Transverse colon (tissue), 4 donors: Measurements from ENCODE around the gene KCTD17. TPM values are rescaled to one million over a fixed set of nuclear protein-coding genes. Genes with fewer than 3 reads are reported as not detected.

Experiments used
- DNase-seq: peaks from one replicate; pipeline ENCODE4 v3.0.0-alpha.2; 2019
- H3K27ac ChIP-seq, 4 donors: fragments of 200-600 bp; sonication (generic); 2 replicates each; pipeline ENCODE4 v1.5.1; 2016 to 2018; ENCODE audit warnings: inconsistent platforms in 4 of 4
- H3K27me3 ChIP-seq: fragments of 200-600 bp; sonication (generic); 2 replicates; pipeline ENCODE4 v1.5.1; 2017; ENCODE audit warnings: inconsistent platforms
- H3K36me3 ChIP-seq, 4 donors: fragments of 200-600 bp; sonication (generic); 2 replicates each; pipeline ENCODE4 v1.5.1; 2017 to 2019; ENCODE audit warnings: inconsistent platforms in 4 of 4
- H3K4me1 ChIP-seq, 4 donors: fragments of 200-600 bp; sonication (generic); 2 replicates each; pipeline ENCODE4 v1.5.1; 2017 to 2020; ENCODE audit warnings: inconsistent platforms in 4 of 4
- H3K4me3 ChIP-seq, 4 donors: fragments of 200-600 bp; sonication (generic); 1 replicate in 1 of 4; 2 replicates in 3 of 4; pipeline versions ENCODE4 v1.5.1 to v1.6.1; 2017 to 2019; ENCODE audit warnings: inconsistent platforms in 4 of 4
- H3K9me3 ChIP-seq, 2 donors: fragments of 200-600 bp; sonication (generic); 2 replicates each; pipeline ENCODE4 v1.5.1; 2017 to 2019; ENCODE audit warnings: inconsistent platforms in 2 of 2
- EP300 ChIP-seq: sonication (generic); formaldehyde crosslinking; IDR thresholded peaks from one replicate; pipeline ENCODE4 v1.6.1; 2017; ENCODE audit warnings: antibody characterized with exemption, low read depth
- POLR2A ChIP-seq: fragments of 450-650 bp; IDR thresholded peaks from one replicate; pipeline ENCODE4 v1.6.1; 2016; ENCODE audit warnings: antibody characterized with exemption, mild to moderate bottlenecking, moderate library complexity
- POLR2AphosphoS5 ChIP-seq, 3 donors: sonication (generic); formaldehyde crosslinking; IDR thresholded peaks; one replicate each; pipeline ENCODE4 v1.6.1; 2016; ENCODE audit warnings: antibody characterized with exemption in 3 of 3
- WGBS, 2 donors: methylation state at CpG; one replicate each; pipeline ENCODE4 v1.1.5; 2018; ENCODE audit warnings: low coverage in 1 of 2; 5-methylcytosine and 5-hydroxymethylcytosine counted together
- in situ Hi-C, 4 donors: fragments of 200-750 bp; cut with MboI; loops; one replicate each; pipeline versions ENCODE4 v1.15.0 to v1.15.1; 2017; ENCODE audit warnings: low sequenced_read_pairs in 3 of 4, low pct_ligation_motif_present in 1 of 4, low pct_unique_long_range_greater_than_20kb in 1 of 4
- intact Hi-C: fragments of 100-400 bp; cut with DNase I; formaldehyde crosslinking; loops from one replicate; pipeline ENCODE4 v1.15.1; 2023; ENCODE audit warnings: low total_unique reads
- total RNA-seq, 4 donors: library from RNA; depleted of rRNA; stranded (reverse); fragments of >200 nt; gene quantifications; one replicate each; pipeline ENCODE4 v1.1.0, GENCODE V29; 2016
- TF ChIP-seq, protein P1 (sequence below), 5 experiments: fragments of 200-600 bp in 3 of 5; fragments of 450-650 bp in 2 of 5; sonication (generic) in 3 of 5; IDR thresholded peaks; 1 replicate in 2 of 5; 2 replicates in 3 of 5; pipeline ENCODE4 v1.5.1; 2016 to 2017; ENCODE audit warnings: antibody characterized with exemption in 5 of 5, inconsistent platforms in 3 of 5, mild to moderate bottlenecking in 2 of 5, moderate library complexity in 1 of 5

Gene KCTD17
- total RNA-seq, 4 donors from 2014 or later: 11.2 to 61.3 (median 35.1) TPM

DNA sequence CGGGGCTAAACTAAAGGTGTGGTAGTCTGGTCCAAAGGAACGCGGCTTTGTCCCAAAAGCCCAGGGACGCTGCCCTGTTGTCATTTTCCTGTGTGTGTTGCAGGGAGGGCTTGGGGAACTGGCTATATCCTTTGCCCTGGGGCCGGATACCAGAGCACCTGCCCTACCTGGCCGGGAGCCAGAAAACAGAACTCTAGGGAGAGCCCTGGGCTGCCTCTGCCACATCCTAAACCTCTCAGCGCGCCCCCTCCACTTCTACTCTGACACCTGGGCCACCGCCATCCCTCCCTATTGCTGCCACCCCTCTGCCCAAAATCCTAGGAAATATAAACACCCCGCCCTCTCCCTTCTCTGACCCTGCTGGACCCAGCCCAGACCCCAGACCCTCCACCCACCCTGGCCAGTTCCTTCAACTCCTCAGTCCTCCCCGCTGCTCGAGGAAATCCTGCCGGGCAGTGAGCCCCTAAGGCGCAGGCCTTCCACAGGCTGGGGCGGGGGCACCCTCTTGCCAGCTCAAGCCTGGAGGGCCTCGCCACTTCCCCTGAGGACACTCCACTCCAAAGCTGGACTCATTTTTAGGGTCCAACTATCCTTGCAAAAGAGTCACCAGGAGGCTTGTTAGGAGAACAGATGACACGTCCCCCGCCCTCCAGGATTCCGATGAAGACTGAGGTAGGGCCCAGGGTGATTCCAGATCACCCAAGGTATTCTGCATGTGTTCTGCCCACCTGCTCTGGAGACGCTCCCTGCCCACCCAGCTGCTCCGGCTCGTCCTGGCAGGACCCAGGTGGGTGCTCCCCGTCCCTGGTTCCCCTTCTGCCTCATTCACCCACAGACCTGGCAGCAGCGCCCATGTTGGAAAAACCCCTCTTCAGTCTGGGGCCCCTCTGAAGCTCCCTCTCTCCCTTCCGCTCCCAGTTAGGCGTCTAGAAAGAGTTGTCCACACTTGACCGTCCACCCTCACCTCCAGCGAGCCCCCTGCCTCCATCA lies 12.2 kb downstream of the KCTD17 start:
- peaks cover 12% of the 10 kb centered on the region for H3K27me3 ChIP-seq
- 79 to 80% methylated on average over 2 to 28 of the region's 28 CpGs for WGBS, 2 donors
- H3K4me1 ChIP-seq: peaks cover 0 to 10% (median under 1%) of the 10 kb centered on the region in 4 donors
- intact Hi-C loops (no loop called here), in situ Hi-C loops (no loop called here)
- H3K36me3 ChIP-seq: peaks cover 0 to 6% (median 0%) of the 10 kb centered on the region in 4 donors
- no peak overlapping the region for H3K27ac ChIP-seq
- no peak for TF ChIP-seq POLR2A
- no peak for TF ChIP-seq POLR2AphosphoS5 (IDR thresholded peaks at IDR 0.05)
- TF ChIP-seq EP300: no peak
- TF ChIP-seq, protein P1, sequence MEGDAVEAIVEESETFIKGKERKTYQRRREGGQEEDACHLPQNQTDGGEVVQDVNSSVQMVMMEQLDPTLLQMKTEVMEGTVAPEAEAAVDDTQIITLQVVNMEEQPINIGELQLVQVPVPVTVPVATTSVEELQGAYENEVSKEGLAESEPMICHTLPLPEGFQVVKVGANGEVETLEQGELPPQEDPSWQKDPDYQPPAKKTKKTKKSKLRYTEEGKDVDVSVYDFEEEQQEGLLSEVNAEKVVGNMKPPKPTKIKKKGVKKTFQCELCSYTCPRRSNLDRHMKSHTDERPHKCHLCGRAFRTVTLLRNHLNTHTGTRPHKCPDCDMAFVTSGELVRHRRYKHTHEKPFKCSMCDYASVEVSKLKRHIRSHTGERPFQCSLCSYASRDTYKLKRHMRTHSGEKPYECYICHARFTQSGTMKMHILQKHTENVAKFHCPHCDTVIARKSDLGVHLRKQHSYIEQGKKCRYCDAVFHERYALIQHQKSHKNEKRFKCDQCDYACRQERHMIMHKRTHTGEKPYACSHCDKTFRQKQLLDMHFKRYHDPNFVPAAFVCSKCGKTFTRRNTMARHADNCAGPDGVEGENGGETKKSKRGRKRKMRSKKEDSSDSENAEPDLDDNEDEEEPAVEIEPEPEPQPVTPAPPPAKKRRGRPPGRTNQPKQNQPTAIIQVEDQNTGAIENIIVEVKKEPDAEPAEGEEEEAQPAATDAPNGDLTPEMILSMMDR (IDR thresholded peaks at IDR 0.05): no peak
- H3K9me3 ChIP-seq: no peaks in the 10 kb centered on the region
- DNase-seq: peak; percentile 62
- H3K4me3 ChIP-seq: no peak overlapping the region

DNA sequence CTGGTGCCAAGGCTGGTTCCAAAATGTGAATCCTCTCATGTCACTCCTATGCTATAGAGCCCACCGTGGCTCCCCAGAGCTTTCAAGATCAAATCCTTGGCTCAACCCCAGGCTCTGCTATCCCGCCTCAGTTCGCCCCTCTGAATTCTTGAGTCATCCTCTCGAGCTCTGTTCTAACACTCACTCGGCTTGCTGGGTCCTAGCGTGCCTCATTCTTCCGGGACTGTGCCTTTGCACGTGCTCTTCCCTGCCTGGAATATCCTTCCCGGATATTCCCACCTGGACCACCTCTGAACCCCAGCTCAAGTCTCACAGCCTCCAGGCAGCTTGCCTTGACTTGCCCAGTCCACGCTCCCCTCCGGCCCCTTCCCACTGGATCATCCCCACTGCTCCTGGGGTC lies 13.0 kb downstream of the KCTD17 start:
- H3K9me3 ChIP-seq: no peaks in the 10 kb centered on the region
- no peak overlapping the region for H3K4me3 ChIP-seq
- H3K4me1 ChIP-seq: peaks cover 0 to 14% (median 2%) of the 10 kb centered on the region in 4 donors
- H3K27ac ChIP-seq: no peak overlapping the region
- peaks cover 21% of the 10 kb centered on the region for H3K27me3 ChIP-seq
- in situ Hi-C loops (no loop called here), intact Hi-C loops (no loop called here)
- peaks cover 0 to 5% (median 0%) of the 10 kb centered on the region in 4 donors for H3K36me3 ChIP-seq
- 85 to 91% methylated on average over 9 to 11 of the region's 11 CpGs for WGBS, 2 donors
- DNase-seq: no peak
- TF ChIP-seq POLR2AphosphoS5 (IDR thresholded peaks at IDR 0.05): no peak

DNA sequence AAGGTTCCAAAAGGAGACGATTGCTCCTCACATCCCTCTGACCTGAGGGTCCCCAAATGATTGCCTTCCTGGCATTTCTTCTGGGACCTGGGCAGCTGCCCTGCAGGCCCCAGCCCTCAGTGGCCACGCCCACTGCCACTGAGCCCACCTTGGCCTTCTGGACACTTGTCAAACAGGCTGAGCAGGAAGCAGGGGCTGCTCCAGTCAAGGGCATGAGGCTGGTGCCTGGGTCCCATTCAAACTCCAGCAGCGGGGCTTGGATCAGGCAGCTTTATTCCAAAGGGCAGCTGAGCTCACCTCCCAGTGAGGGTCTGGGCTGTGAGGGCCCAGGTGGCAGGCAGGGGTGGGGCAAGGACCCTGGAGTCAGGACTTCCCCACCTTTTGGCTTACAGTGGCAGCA lies 13.6 kb downstream of the KCTD17 start:
- H3K9me3 ChIP-seq: no peaks in the 10 kb centered on the region
- 57% methylated on average over 2 of the region's 3 CpGs; no CpG with 5 or more reads in 1 of the 2 donors for WGBS, 2 donors
- no peak overlapping the region for H3K4me3 ChIP-seq
- peaks cover 27% of the 10 kb centered on the region for H3K27me3 ChIP-seq
- no peak overlapping the region for H3K27ac ChIP-seq
- no peak for DNase-seq
- in situ Hi-C loops (no loop called here), intact Hi-C loops (no loop called here)
- H3K36me3 ChIP-seq: no peaks in the 10 kb centered on the region
- no peak for TF ChIP-seq POLR2A
- peaks cover 0 to 14% (median 2%) of the 10 kb centered on the region in 4 donors for H3K4me1 ChIP-seq

DNA sequence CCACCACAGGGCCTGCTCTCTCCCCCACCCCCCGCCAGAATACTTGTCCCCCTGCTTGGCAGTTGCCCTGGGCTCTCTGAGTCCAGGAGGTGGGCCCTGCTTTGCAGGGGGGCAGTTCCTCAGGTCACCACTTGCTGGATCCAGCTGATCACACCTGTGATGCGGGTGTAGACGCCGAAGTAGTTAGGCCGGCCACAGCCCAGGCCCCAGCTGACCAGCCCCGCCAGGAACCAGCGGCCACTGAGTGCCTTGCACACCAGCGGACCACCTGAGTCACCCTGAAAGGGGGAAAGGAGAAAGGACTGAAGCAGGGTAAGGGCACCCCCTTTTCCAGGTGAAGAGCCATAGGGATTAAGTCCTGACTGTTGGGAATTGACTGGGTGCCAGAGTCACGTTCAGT lies 14.4 kb downstream of the KCTD17 start:
- H3K4me3 ChIP-seq: no peak overlapping the region
- H3K36me3 ChIP-seq: no peaks in the 10 kb centered on the region
- H3K9me3 ChIP-seq: no peaks in the 10 kb centered on the region
- no peak overlapping the region for H3K27ac ChIP-seq
- 87% methylated on average over 8 of the region's 9 CpGs; no CpG with 5 or more reads in 1 of the 2 donors for WGBS, 2 donors
- peaks cover 35% of the 10 kb centered on the region for H3K27me3 ChIP-seq
- TF ChIP-seq EP300: no peak
- TF ChIP-seq POLR2A: no peak
- TF ChIP-seq, protein P1 (IDR thresholded peaks at IDR 0.05): no peak
- TF ChIP-seq POLR2AphosphoS5 (IDR thresholded peaks at IDR 0.05): no peak
- H3K4me1 ChIP-seq: peaks cover 0 to 14% (median 2%) of the 10 kb centered on the region in 4 donors
- in situ Hi-C loops (no loop called here), intact Hi-C loops (no loop called here)
- DNase-seq: no peak

DNA sequence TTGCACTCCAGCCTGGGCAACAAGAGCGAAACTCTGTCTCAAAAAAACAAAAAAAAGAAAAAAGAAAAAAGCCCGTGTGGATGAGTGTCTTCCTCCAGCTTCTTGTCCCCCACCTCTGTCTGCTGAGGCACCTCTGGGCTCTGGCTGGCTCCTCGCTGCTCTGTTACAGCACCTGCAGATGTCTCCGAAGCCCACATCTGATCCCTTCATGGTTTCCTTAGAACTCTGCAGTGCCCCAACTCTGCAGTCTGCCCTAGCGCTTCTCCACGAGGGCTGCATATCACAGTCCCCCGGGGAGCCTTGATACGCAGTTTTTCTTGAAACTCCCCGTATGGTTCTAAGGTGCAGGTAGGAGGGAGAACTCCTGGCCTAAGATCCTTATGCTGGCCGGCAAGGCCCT lies 15.9 kb downstream of the KCTD17 start:
- H3K4me1 ChIP-seq: peaks cover 0 to 14% (median 2%) of the 10 kb centered on the region in 4 donors
- no peak overlapping the region for H3K4me3 ChIP-seq
- no peak for TF ChIP-seq POLR2AphosphoS5 (IDR thresholded peaks at IDR 0.05)
- TF ChIP-seq POLR2A: no peak
- TF ChIP-seq, protein P1 (IDR thresholded peaks at IDR 0.05): no peak
- TF ChIP-seq EP300: no peak
- H3K27ac ChIP-seq: no peak overlapping the region
- no peaks in the 10 kb centered on the region for H3K9me3 ChIP-seq
- intact Hi-C loops: no loop called here
- H3K36me3 ChIP-seq: no peaks in the 10 kb centered on the region
- in situ Hi-C loops: no loop called here
- 81% methylated on average over 5 to 10 of the region's 10 CpGs for WGBS, 2 donors
- no peak for DNase-seq
- peaks cover 38% of the 10 kb centered on the region for H3K27me3 ChIP-seq
